Adrenal gland (tissue), 5 donors: ENCODE results near the gene MAML2.

Source experiments
- POLR2A ChIP-seq, 2 donors: fragments of 450-650 bp; IDR thresholded peaks; one replicate each; pipeline ENCODE4 v1.6.1; 2017; ENCODE audit warnings: antibody characterized with exemption in 2 of 2, mild to moderate bottlenecking in 2 of 2, moderate library complexity in 1 of 2
- TF ChIP-seq, protein P1 (sequence below), 6 experiments: fragments of 450-650 bp in 4 of 6; fragments of 200-600 bp in 2 of 6; sonication (generic) in 1 of 6; IDR thresholded peaks; 1 replicate in 5 of 6; 2 replicates in 1 of 6; pipeline versions ENCODE4 v1.5.1 to v1.8.0; 2016 to 2021; ENCODE audit warnings: antibody characterized with exemption in 6 of 6, mild to moderate bottlenecking in 2 of 6, moderate library complexity in 1 of 6
- donor health status: DM: no; HTN: no; CAD: no.

DNA sequence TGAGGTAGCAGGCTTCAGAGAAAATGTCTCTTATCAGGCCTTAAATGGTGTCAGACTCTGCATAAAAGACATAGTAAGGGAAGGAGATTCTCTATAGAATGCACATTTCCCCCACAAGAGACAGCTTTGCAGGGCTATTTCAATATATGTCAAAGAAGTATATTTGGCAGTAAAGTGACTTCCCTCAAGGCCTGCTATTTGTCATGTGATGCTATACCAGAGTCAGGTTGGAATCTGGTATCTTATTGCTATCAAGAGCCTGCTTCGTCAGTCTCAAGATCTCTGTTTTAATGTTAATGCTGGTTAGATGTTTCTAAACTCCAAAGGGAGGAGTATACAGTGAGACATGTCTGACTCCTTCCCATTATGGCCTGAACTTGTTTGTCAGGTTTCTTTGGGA lies 378.7 kb downstream of the MAML2 start:
- TF ChIP-seq POLR2A (IDR thresholded peaks at IDR 0.05): no peak
- TF ChIP-seq, protein P1, sequence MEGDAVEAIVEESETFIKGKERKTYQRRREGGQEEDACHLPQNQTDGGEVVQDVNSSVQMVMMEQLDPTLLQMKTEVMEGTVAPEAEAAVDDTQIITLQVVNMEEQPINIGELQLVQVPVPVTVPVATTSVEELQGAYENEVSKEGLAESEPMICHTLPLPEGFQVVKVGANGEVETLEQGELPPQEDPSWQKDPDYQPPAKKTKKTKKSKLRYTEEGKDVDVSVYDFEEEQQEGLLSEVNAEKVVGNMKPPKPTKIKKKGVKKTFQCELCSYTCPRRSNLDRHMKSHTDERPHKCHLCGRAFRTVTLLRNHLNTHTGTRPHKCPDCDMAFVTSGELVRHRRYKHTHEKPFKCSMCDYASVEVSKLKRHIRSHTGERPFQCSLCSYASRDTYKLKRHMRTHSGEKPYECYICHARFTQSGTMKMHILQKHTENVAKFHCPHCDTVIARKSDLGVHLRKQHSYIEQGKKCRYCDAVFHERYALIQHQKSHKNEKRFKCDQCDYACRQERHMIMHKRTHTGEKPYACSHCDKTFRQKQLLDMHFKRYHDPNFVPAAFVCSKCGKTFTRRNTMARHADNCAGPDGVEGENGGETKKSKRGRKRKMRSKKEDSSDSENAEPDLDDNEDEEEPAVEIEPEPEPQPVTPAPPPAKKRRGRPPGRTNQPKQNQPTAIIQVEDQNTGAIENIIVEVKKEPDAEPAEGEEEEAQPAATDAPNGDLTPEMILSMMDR (IDR thresholded peaks at IDR 0.05): no peak
